MCF 10A (cell line): Measurements from ENCODE around the gene CELSR1. TPM values are rescaled to one million over a fixed set of nuclear protein-coding genes. Genes with fewer than 3 reads are reported as not detected.

ENCODE experiments used
- BruUV-seq: library from RNA; stranded (reverse); fragments of 400-500 nt; replicated peaks from 2 replicates; lab custom pipeline; 2021; lab: Mats Ljungman, UMichigan
- CTCF ChIA-PET: fragments of 300-600 bp; sonication (Branson Sonifier 250); formaldehyde crosslinking; extraction: SDS; loops from one replicate; lab custom pipeline; 2021; ENCODE audit warnings: antibody characterized with exemption, inconsistent platforms; lab: Yijun Ruan, JAX
- POLR2A ChIA-PET: fragments of 300-600, 350-650 bp; sonication (Branson Sonifier 250); formaldehyde crosslinking; extraction: SDS; loops from one replicate; lab custom pipeline; 2020; ENCODE audit warnings: antibody characterized with exemption, inconsistent platforms; lab: Yijun Ruan, JAX
- DNase-seq: peaks from one replicate; pipeline ENCODE4 v3.0.0-alpha.2; 2018; ENCODE audit not compliant: unreplicated experiment
- H3K27ac Mint-ChIP-seq: one replicate; pipeline ENCODE4 v1.8.0; 2022; ENCODE audit warnings: mild to moderate bottlenecking, low read depth, mixed read lengths; ENCODE audit not compliant: unreplicated experiment
- H3K27me3 Mint-ChIP-seq: one replicate; pipeline ENCODE4 v1.8.0; 2022; ENCODE audit warnings: mixed read lengths; ENCODE audit not compliant: insufficient read depth, unreplicated experiment
- H3K36me3 Mint-ChIP-seq: one replicate; pipeline ENCODE4 v1.8.0; 2022; ENCODE audit warnings: mild to moderate bottlenecking, moderate library complexity, mixed read lengths; ENCODE audit not compliant: insufficient read depth, unreplicated experiment
- H3K4me1 Mint-ChIP-seq: one replicate; pipeline ENCODE4 v1.8.0; 2022; ENCODE audit warnings: mixed read lengths; ENCODE audit not compliant: insufficient read depth, unreplicated experiment
- H3K4me3 Mint-ChIP-seq: one replicate; pipeline ENCODE4 v1.8.0; 2022; ENCODE audit warnings: mild to moderate bottlenecking, moderate library complexity, mixed read lengths; ENCODE audit not compliant: unreplicated experiment
- H3K9me3 Mint-ChIP-seq: one replicate; pipeline ENCODE4 v1.8.0; 2022; ENCODE audit warnings: mixed read lengths; ENCODE audit not compliant: unreplicated experiment
- CTCF ChIP-seq: fragments of 200-600 bp; IDR thresholded peaks from one replicate; pipeline ENCODE4 v1.8.0; 2022; ENCODE audit warnings: antibody characterized with exemption, mild to moderate bottlenecking; ENCODE audit not compliant: unreplicated experiment
- intact Hi-C: fragments of 100-400 bp; cut with micrococcal nuclease; formaldehyde crosslinking; loops from 2 replicates; pipeline ENCODE4 v1.14.1; 2022
- total RNA-seq: library from RNA; stranded (reverse); gene quantifications from 2 replicates; pipeline ENCODE4 v1.2.3, GENCODE V29; 2022

CELSR1 gene
- total RNA-seq, 1 experiment from 2014 or later: 49.1 TPM

DNA sequence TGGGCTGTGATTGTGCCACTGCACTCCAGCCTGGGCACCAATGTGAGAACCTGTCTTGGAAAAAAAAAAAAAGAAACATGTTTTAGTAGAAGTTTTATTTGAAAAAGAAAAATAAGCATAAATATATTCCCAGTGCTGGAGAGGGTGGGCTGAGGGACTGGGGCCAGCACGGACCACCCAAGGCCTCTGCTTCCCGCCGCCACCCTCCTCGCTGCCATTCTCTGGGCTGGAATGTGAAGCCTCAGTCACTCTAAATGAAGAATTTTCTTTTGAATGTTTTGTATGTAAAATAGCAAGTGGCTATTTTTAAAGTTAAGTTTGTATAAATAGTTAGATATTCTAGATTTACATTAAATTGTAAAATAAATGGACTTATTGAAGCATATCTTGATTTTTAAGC is 207.0 kb downstream of the CELSR1 start:
- DNase-seq: no peak
- CTCF ChIA-PET: interaction anchor here (0.9 to 1.2 kb wide), 4 partner anchors 12 to 324 kb away, joined by 4 to 7 read pairs (median 4); no protein-coding TSS in a partner anchor
- peaks cover 17% of the 10 kb centered on the region for H3K36me3 Mint-ChIP-seq
- BruUV-seq: no TSS peak
- no peak overlapping the region for H3K27ac Mint-ChIP-seq
- no peak for TF ChIP-seq CTCF
- H3K27me3 Mint-ChIP-seq: no peaks in the 10 kb centered on the region
- intact Hi-C loops: no loop called here
- POLR2A ChIA-PET: interaction anchor here (1.1 kb wide), 1 partner anchor 15 kb away, joined by 3 read pairs; no protein-coding TSS in a partner anchor
- no peaks in the 10 kb centered on the region for H3K9me3 Mint-ChIP-seq
- H3K4me3 Mint-ChIP-seq: no peak overlapping the region
- H3K4me1 Mint-ChIP-seq: no peaks in the 10 kb centered on the region

DNA sequence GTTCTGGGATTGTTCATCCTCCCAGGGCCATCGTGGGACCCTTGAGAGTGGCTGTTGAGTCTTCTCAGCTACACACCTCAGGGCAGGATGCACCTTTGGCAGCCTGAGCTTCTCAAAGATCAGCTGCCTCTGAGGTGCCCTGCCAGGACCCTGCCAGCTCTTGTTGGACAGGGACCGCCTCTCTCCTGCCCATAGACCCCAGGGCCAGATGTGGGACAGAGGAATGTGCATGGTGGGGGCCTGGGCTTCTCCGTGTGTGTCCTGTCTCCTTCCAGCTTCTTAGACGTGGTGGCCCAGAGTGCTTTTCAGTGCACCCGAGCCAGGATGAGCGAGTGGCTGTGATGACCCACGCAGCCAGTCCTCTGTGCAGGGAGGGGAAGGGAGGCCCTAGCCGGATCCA is 207.8 kb downstream of the CELSR1 start:
- CTCF ChIA-PET: interaction anchor here (0.6 to 1.7 kb wide), 3 partner anchors 16 to 207 kb away, joined by 3 to 5 read pairs (median 4); no protein-coding TSS in a partner anchor
- Mint-ChIP-seq H3K9me3 (no peaks in the 10 kb centered on the region), H3K4me3 (no peak overlapping the region), H3K36me3 (peaks cover 17% of the 10 kb centered on the region), H3K27me3 (no peaks in the 10 kb centered on the region), H3K4me1 (no peaks in the 10 kb centered on the region), H3K27ac (no peak overlapping the region)
- TF ChIP-seq CTCF: no peak
- no peak for DNase-seq
- intact Hi-C loops: no loop called here
- no TSS peak for BruUV-seq
- POLR2A ChIA-PET: interaction anchor here (1.1 kb wide), 1 partner anchor 14 kb away, joined by 3 read pairs; no protein-coding TSS in a partner anchor

GRCh38 chr22:46328797-46329196 is 208.6 kb downstream of the CELSR1 start:
- Mint-ChIP-seq H3K27me3 (no peaks in the 10 kb centered on the region), H3K36me3 (peaks cover 22% of the 10 kb centered on the region), H3K4me3 (no peak overlapping the region), H3K4me1 (no peaks in the 10 kb centered on the region), H3K27ac (no peak overlapping the region), H3K9me3 (no peaks in the 10 kb centered on the region)
- no peak for DNase-seq
- ChIA-PET POLR2A (interaction anchor here (0.7 kb wide), 1 partner anchor 522 kb away, joined by 3 read pairs; no protein-coding TSS in a partner anchor), CTCF (interaction anchor here (0.8 to 1.7 kb wide), 3 partner anchors 15 to 323 kb away, joined by 3 to 5 read pairs (median 4); no protein-coding TSS in a partner anchor)
- intact Hi-C loops: no loop called here
- TF ChIP-seq CTCF: no peak
- no TSS peak for BruUV-seq

DNA sequence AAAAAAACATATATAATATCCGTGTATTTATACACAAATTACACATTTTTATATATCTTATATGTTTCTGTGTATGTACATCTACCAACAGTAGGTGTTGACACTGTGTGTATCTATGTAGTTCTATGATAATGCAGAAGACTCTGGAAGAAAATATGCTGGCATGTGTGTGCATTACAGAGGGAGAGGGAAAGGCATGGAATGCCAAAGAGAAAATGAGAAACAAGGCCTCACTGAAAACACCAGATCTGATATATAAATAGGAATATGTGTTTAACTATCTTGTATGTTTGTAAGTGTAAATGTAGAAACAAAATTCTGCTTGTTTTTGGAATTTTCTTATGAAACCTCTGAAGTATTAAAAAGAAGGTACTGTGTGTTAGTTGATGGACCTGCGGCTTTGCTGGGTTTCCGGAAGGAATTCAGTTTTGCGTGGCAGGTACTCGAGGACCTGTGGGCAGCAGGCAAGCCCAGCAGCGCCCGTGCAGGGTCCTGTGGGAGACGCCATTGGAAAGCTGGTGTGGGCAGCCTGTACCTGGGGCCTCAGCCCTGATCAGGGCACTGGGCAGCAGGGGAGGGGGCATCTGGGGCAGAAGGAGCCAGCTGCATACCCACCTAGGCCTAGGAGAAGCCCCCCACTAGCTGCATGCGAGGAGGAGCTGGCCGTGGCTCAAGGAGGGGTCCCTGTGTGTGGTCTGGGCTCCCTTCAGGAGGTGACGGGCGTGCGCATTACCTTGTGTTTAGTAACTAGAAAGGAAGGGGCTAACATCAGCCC is 209.5 kb downstream of the CELSR1 start:
- Mint-ChIP-seq H3K4me3 (no peak overlapping the region), H3K4me1 (no peaks in the 10 kb centered on the region), H3K9me3 (no peaks in the 10 kb centered on the region), H3K27me3 (no peaks in the 10 kb centered on the region), H3K27ac (no peak overlapping the region), H3K36me3 (peaks cover 17% of the 10 kb centered on the region)
- intact Hi-C loops: no loop called here
- ChIA-PET POLR2A (no interaction called here), CTCF (interaction anchor here (1.2 to 1.7 kb wide), 4 partner anchors 14 to 322 kb away, joined by 3 to 5 read pairs (median 4); no protein-coding TSS in a partner anchor)
- TF ChIP-seq CTCF: no peak
- BruUV-seq: no TSS peak
- DNase-seq: no peak
